ENCODE results near the gene KIF1A. TPM values are rescaled to one million over a fixed set of nuclear protein-coding genes. Genes with fewer than 3 reads are reported as not detected.

The KIF1A gene
- total and polyA plus RNA-seq, 2 of the 8 experiments (the other 6 are each of a cell fraction or from before 2014, with no cell fraction given), result 61.3 to 281 TPM

DNA sequence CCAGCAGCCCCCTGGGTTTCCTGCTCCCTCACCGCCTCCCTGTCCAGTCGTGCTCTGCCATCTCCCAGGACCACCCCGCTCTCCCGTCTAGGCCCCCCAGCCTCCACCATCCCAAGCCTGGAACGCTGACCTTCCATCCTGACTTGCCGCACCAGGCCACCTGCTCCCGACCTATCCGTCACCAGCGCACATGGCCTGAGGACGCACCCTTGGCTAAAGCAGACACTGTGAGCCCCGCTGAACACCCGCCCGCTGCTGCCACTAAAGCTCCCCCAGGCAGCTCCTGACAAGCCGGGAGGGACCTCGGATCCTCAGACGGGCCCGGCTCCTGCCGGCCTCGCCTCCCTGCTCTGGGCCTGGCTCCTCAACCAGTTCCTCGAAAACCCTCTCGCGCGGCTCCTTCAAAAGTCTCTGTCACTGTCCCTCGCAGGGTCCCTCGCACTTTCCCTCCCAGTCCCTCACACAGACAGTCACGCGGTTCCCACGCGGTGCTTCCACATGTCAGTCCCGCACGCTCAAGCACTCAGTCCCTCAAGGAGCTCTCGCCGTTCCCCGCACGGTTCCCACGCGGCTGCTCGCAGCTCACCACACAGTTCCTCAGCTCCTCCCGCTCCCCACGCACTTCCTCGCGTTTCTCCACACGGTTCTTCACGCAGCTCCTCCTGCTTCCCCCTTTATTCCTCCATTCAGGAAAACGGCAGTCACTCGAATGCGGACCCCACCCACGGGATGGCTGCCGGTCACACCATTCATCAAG, 42.4 kb downstream of the KIF1A start:
- Histone ChIP-seq H3K4me2 (ENCODE audit: insufficient read depth in 1 of 2, low read depth in 2 of 2, low read length in 2 of 2) (no peak overlapping the region), H3K79me2 (ENCODE audit: control insufficient read depth in 1 of 2, insufficient read depth in 2 of 2, low read length in 2 of 2) (peaks cover 0 to 7% of the 10 kb centered on the region in 2 experiments; a peak in 1 of 4 replicates), H4K5ac (ENCODE audit: insufficient read length, low read depth, low read length) (no peak overlapping the region), H2AK5ac (ENCODE audit: low read depth, low read length) (no peak overlapping the region), H3K27ac (ENCODE audit: low read depth, low read length) (no peak overlapping the region), H3K4me3 (ENCODE audit: extremely low read depth in 1 of 4, insufficient read depth in 2 of 4, low read depth in 3 of 4, low read length in 4 of 4) (no peak overlapping the region), H3K9me3 (ENCODE audit: insufficient read depth in 2 of 2, low read depth in 1 of 2, low read length in 1 of 2) (no peaks in the 10 kb centered on the region), H2BK5ac (ENCODE audit: low read depth, low read length) (no peak overlapping the region), H3K23ac (ENCODE audit: insufficient read length) (no peak overlapping the region), H2BK20ac (ENCODE audit: low read length) (no peak overlapping the region), H3K9ac (replicated peaks in 1 of 4; ENCODE audit: extremely low read depth in 1 of 4, low read depth in 3 of 4, low read length in 3 of 4) (no peak overlapping the region), H2BK12ac (ENCODE audit: low read depth, low read length) (no peak overlapping the region), H3K18ac (ENCODE audit: extremely low read depth, low read length) (no peak overlapping the region), H4K91ac (replicated peaks; ENCODE audit: insufficient read length, low read length) (no peak overlapping the region), H4K20me1 (replicated peaks in 1 of 2; ENCODE audit: control insufficient read depth in 1 of 2, insufficient read depth in 2 of 2, low read length in 2 of 2) (peaks cover 17 to 28% of the 10 kb centered on the region in 2 experiments), H3K4ac (replicated peaks; ENCODE audit: insufficient read length, low read depth, low read length) (no peak overlapping the region), H2BK120ac (replicated peaks; ENCODE audit: low read depth, low read length) (no peak overlapping the region), H2AFZ (ENCODE audit: low read length) (no peak overlapping the region), H3K79me1 (ENCODE audit: low read depth, low read length) (peaks cover 7% of the 10 kb centered on the region), H3K27me3 (replicated peaks in 1 of 4; ENCODE audit: control insufficient read depth in 3 of 4, extremely low read depth in 1 of 4, insufficient read depth in 3 of 4, low read length in 3 of 4) (no peaks in the 10 kb centered on the region), H2BK15ac (ENCODE audit: low read length) (no peak overlapping the region), H3K14ac (ENCODE audit: insufficient read length) (no peak overlapping the region), H3K36me3 (ENCODE audit: control insufficient read depth in 2 of 4, insufficient read depth in 4 of 4, low read length in 3 of 4) (peaks cover 22 to 57% (median 48%) of the 10 kb centered on the region in 4 experiments), H4K8ac (ENCODE audit: extremely low read depth, insufficient read depth, low read length) (no peak overlapping the region), H3K4me1 (replicated peaks in 1 of 4; ENCODE audit: control insufficient read depth in 3 of 4, insufficient read depth in 4 of 4, low read length in 3 of 4) (peaks cover 0 to 2% (median 0%) of the 10 kb centered on the region in 4 experiments; a peak in 3 of 7 replicates), H3K56ac (replicated peaks; ENCODE audit: insufficient read length, low read depth, low read length) (no peak overlapping the region), H3K23me2 (ENCODE audit: low read depth, low read length) (peaks cover 5% of the 10 kb centered on the region; the same call in 1 of the 2 replicates)
- ChIA-PET CTCF (ENCODE audit: partially characterized antibody) (interaction anchor here (0.7 to 1.2 kb wide), 2 partner anchors 16 to 924 kb away, joined by 4 read pairs; partner anchors contain the start of gene ING5), POLR2A (ENCODE audit: partially characterized antibody) (interaction anchor here (0.7 to 20.0 kb wide), 16 partner anchors 12 to 80 kb away, joined by 3 to 291 read pairs (median 6); partner anchors contain the start of gene KIF1A)
- 91% methylated on average over 44 of the region's 49 CpGs; no CpG with 5 or more reads in 1 of the 2 experiments for WGBS, 2 experiments (ENCODE audit: extremely low coverage in 1 of 2, insufficient coverage in 1 of 2, insufficient read length in 1 of 2, insufficient replicate concordance in 2 of 2, low coverage in 1 of 2, low lambda C conversion rate in 2 of 2, missing lambda C conversion rate in 1 of 2)
- DNase-seq (ENCODE audit: low read depth in 1 of 2, low spot score in 2 of 2) (no peak), FAIRE-seq (no peak)
- no peak for TF ChIP-seq POLR2A (IDR thresholded peaks at IDR 0.05; ENCODE audit: control extremely low read depth in 1 of 2, low read depth in 2 of 2, low read length in 2 of 2)
- no peak for TF ChIP-seq SUZ12 (IDR thresholded peaks at IDR 0.05; ENCODE audit: low read length)
- TF ChIP-seq, protein P1, sequence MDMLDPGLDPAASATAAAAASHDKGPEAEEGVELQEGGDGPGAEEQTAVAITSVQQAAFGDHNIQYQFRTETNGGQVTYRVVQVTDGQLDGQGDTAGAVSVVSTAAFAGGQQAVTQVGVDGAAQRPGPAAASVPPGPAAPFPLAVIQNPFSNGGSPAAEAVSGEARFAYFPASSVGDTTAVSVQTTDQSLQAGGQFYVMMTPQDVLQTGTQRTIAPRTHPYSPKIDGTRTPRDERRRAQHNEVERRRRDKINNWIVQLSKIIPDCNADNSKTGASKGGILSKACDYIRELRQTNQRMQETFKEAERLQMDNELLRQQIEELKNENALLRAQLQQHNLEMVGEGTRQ (IDR thresholded peaks at IDR 0.05; ENCODE audit: low read length), result no peak
- TF ChIP-seq GABPA (IDR thresholded peaks at IDR 0.05; ENCODE audit: borderline replicate concordance, insufficient read depth, low read length), result no peak
- no peak for TF ChIP-seq SIX5 (IDR thresholded peaks at IDR 0.05; ENCODE audit: low read depth, low read length)
- TF ChIP-seq NANOG (IDR thresholded peaks at IDR 0.05; ENCODE audit: insufficient read depth, low read depth, low read length, poor library complexity, severe bottlenecking), result no peak
- TF ChIP-seq KDM4A (IDR thresholded peaks at IDR 0.05; ENCODE audit: low read depth, low read length, severe bottlenecking), result no peak
- no peak for TF ChIP-seq BCL11A (IDR thresholded peaks at IDR 0.05; ENCODE audit: low read depth in 2 of 2, low read length in 2 of 2)
- no peak for TF ChIP-seq RFX5 (IDR thresholded peaks at IDR 0.05; ENCODE audit: borderline replicate concordance, low read depth, low read length)
- TF ChIP-seq POLR2AphosphoS5 (IDR thresholded peaks at IDR 0.05; ENCODE audit: low read depth, low read length), result no peak
- TF ChIP-seq SP4 (IDR thresholded peaks at IDR 0.05; ENCODE audit: low read length), result no peak
- no peak for TF ChIP-seq ASH2L (IDR thresholded peaks at IDR 0.05; ENCODE audit: low read length)
